K562 (cell line): ENCODE results near the gene MRPL30. TPM values are rescaled to one million over a fixed set of nuclear protein-coding genes. Genes with fewer than 3 reads are reported as not detected.
A peak's percentile ranks its signal among the peaks of the same experiment; 100 is the strongest.

Experiments used
- ATAC-seq: fragments of 200-7000 bp; cut with Tn5 transposase; 3 replicates; pipeline ENCODE4 v1.9.1; 2020; ENCODE audit warnings: moderate library complexity
- BruUV-seq: library from RNA; stranded (reverse); fragments of 400-500 nt; replicated peaks from 2 replicates; lab custom pipeline; 2021; lab: Mats Ljungman, UMichigan
- CTCF ChIA-PET: fragments of 300-600 bp; formaldehyde crosslinking; extraction: SDS; loops from one replicate; lab custom pipeline; 2021; ENCODE audit warnings: low intra/inter-chr PET ratio; lab: Yijun Ruan, JAX
- POLR2A ChIA-PET: fragments of 300-600, 350-650 bp; sonication (Branson Sonifier 250); formaldehyde crosslinking; extraction: SDS; loops from one replicate; lab custom pipeline; 2021; ENCODE audit warnings: antibody characterized with exemption, inconsistent platforms; lab: Yijun Ruan, JAX
- DNase-seq, 4 experiments: peaks; one replicate each; pipeline versions ENCODE4 v3.0.0 to v3.0.0-alpha.2; 2011 to 2018; ENCODE audit warnings: low spot score in 3 of 4, mixed read lengths in 3 of 4; ENCODE audit errors: extremely low read depth in 1 of 4
- FAIRE-seq: peaks from 2 replicates; lab custom pipeline; 2011; peaks lifted over from hg19 to GRCh38; lab: Jason Lieb, UNC
- H2AFZ ChIP-seq: 2 replicates; pipeline ENCODE4 v1.6.0; 2011; ENCODE audit warnings: low read depth, low read length, control low read depth, inconsistent platforms
- H3K27ac ChIP-seq: fragments of 200-600 bp; 3 replicates; pipeline ENCODE4 v1.8.0; 2011; ENCODE audit warnings: low read depth, mild to moderate bottlenecking, control low read depth, inconsistent platforms, low read length, moderate library complexity, mixed read lengths; ENCODE audit errors: extremely low read depth
- H3K27me3 ChIP-seq, 2 experiments: fragments of 300-600 bp in 1 of 2; 2 replicates in 1 of 2; 3 replicates in 1 of 2; pipeline versions ENCODE4 v1.6.0 to v1.8.0; 2011; ENCODE audit warnings: inconsistent platforms in 2 of 2, low read length in 2 of 2, mild to moderate bottlenecking in 1 of 2, mixed read lengths in 1 of 2, moderate library complexity in 1 of 2; ENCODE audit not compliant: control insufficient read depth in 2 of 2, insufficient read depth in 2 of 2
- H3K36me3 ChIP-seq: fragments of 300-600 bp; 3 replicates; pipeline ENCODE4 v1.8.0; 2011; ENCODE audit warnings: mild to moderate bottlenecking, low read length, inconsistent platforms; ENCODE audit not compliant: control insufficient read depth, insufficient read depth
- H3K4me1 ChIP-seq, 2 experiments: fragments of 200-600 bp in 1 of 2; replicated peaks in 1 of 2; 2 replicates in 1 of 2; 3 replicates in 1 of 2; pipeline versions ENCODE4 v1.5.1 to v1.8.0; 2011; ENCODE audit warnings: inconsistent platforms in 2 of 2, low read length in 2 of 2, mild to moderate bottlenecking in 1 of 2, mixed read lengths in 1 of 2, moderate library complexity in 1 of 2; ENCODE audit not compliant: control insufficient read depth in 2 of 2, insufficient read depth in 2 of 2
- H3K4me2 ChIP-seq: 2 replicates; pipeline ENCODE4 v1.6.1; 2011; ENCODE audit warnings: low read length, control low read depth, inconsistent platforms, mixed read lengths; ENCODE audit not compliant: insufficient read depth
- H3K4me3 ChIP-seq: fragments of 200-600 bp; sonication (generic), shearing (Covaris generic); 2 replicates; pipeline ENCODE4 v1.5.1; 2016; ENCODE audit warnings: control low read depth, inconsistent platforms
- H3K79me2 ChIP-seq: fragments of 200-600 bp; 3 replicates; pipeline ENCODE4 v1.8.0; 2011; ENCODE audit warnings: low read length, inconsistent platforms; ENCODE audit not compliant: control insufficient read depth, insufficient read depth
- H3K9ac ChIP-seq, 2 experiments: 2 replicates each; pipeline versions ENCODE4 v1.6.0 to v1.6.1; 2011; ENCODE audit warnings: low read depth in 2 of 2, low read length in 2 of 2, control low read depth in 1 of 2, inconsistent platforms in 1 of 2, mild to moderate bottlenecking in 1 of 2, mixed read lengths in 1 of 2; ENCODE audit not compliant: insufficient read depth in 1 of 2
- H3K9me1 ChIP-seq: one replicate; pipeline ENCODE4 v1.6.0; 2011; ENCODE audit warnings: inconsistent platforms, mild to moderate bottlenecking, low read length, moderate library complexity; ENCODE audit not compliant: control insufficient read depth, insufficient read depth
- H3K9me3 ChIP-seq: replicated peaks from 2 replicates; pipeline ENCODE4 v1.5.1; 2011; ENCODE audit warnings: low read depth, low read length, inconsistent platforms; ENCODE audit not compliant: control insufficient read depth, insufficient read depth
- H4K20me1 ChIP-seq: replicated peaks from 2 replicates; pipeline ENCODE4 v1.6.1; 2011; ENCODE audit warnings: low read length, inconsistent platforms, mixed read lengths; ENCODE audit not compliant: control insufficient read depth, insufficient read depth
- ARID1B ChIP-seq: fragments of 450-650 bp; IDR thresholded peaks from 2 replicates; pipeline ENCODE4 v1.6.1; 2016; ENCODE audit warnings: antibody characterized with exemption, mild to moderate bottlenecking, inconsistent platforms
- ARID3B ChIP-seq: fragments of 250-450 bp; sonication (Bioruptor Pico); IDR thresholded peaks from 2 replicates; pipeline ENCODE4 v1.4.0; 2020; ENCODE audit warnings: borderline replicate concordance
- C11orf30 ChIP-seq: fragments of 450-650 bp; IDR thresholded peaks from 2 replicates; pipeline ENCODE4 v1.6.1; 2016; ENCODE audit warnings: low read depth, mild to moderate bottlenecking
- CBFA2T3 ChIP-seq: fragments of 450-650 bp; IDR thresholded peaks from 2 replicates; pipeline ENCODE4 v1.6.1; 2017
- COPS2 ChIP-seq: fragments of 450-650 bp; conservative IDR thresholded peaks from 2 replicates; pipeline ENCODE4 v1.6.1; 2016; ENCODE audit warnings: mild to moderate bottlenecking, moderate library complexity
- MAFF ChIP-seq: IDR thresholded peaks from 2 replicates; pipeline ENCODE4 v1.6.1; 2012; ENCODE audit warnings: low read length, improper control_type of control experiment
- MAFG ChIP-seq: fragments of 450-650 bp; conservative IDR thresholded peaks from 2 replicates; pipeline ENCODE4 v1.6.1; 2016; ENCODE audit warnings: missing genetic modification characterization, missing compliant biosample characterization
- MEF2D ChIP-seq: conservative IDR thresholded peaks from 2 replicates; pipeline ENCODE4 v1.6.1; 2016; ENCODE audit warnings: low read depth, missing genetic modification characterization, missing compliant biosample characterization
- NFE2 ChIP-seq: IDR thresholded peaks from 2 replicates; pipeline ENCODE4 v1.6.1; 2014; ENCODE audit warnings: antibody characterized with exemption, low read depth
- NR1H2 ChIP-seq: sonication (generic); formaldehyde crosslinking; IDR thresholded peaks from 2 replicates; pipeline ENCODE4 v1.4.0; 2020; ENCODE audit warnings: mild to moderate bottlenecking, missing genetic modification reagents
- RBM25 ChIP-seq: fragments of 200-400 bp; formaldehyde crosslinking; IDR thresholded peaks from 2 replicates; pipeline ENCODE4 v1.6.1; 2018; ENCODE audit warnings: low read length, low read depth, moderate library complexity; ENCODE audit not compliant: severe bottlenecking
- SIX5 ChIP-seq, 2 experiments: IDR thresholded peaks; 2 replicates each; pipeline ENCODE4 v1.6.1; 2011; ENCODE audit warnings: low read length in 2 of 2, borderline replicate concordance in 1 of 2, low read depth in 1 of 2, mild to moderate bottlenecking in 1 of 2, moderate library complexity in 1 of 2; ENCODE audit not compliant: insufficient read depth in 1 of 2
- USF1 ChIP-seq: sonication (generic); formaldehyde crosslinking; IDR thresholded peaks from 2 replicates; pipeline ENCODE4 v1.9.0; 2022; ENCODE audit warnings: mild to moderate bottlenecking, missing genetic modification reagents
- VEZF1 ChIP-seq: fragments of 200-800 bp; sonication (Bioruptor generic); IDR thresholded peaks from 2 replicates; pipeline ENCODE4 v1.6.1; 2017; ENCODE audit warnings: missing genetic modification characterization, missing compliant biosample characterization
- ZFP91 ChIP-seq: sonication (generic); formaldehyde crosslinking; IDR thresholded peaks from 2 replicates; pipeline ENCODE4 v1.8.0; 2022; ENCODE audit warnings: mild to moderate bottlenecking, missing genetic modification reagents
- ZNF175 ChIP-seq: fragments of 200-800 bp; sonication (Bioruptor generic); IDR thresholded peaks from 2 replicates; pipeline ENCODE4 v1.6.1; 2016; ENCODE audit warnings: low read depth, mild to moderate bottlenecking, missing genetic modification characterization, missing compliant biosample characterization
- ZNF3 ChIP-seq: fragments of 250-450 bp; sonication (Bioruptor Pico); IDR thresholded peaks from 2 replicates; pipeline ENCODE4 v1.5.0; 2021; ENCODE audit warnings: mild to moderate bottlenecking, moderate library complexity
- ZNF316 ChIP-seq: fragments of 450-650 bp; IDR thresholded peaks from 2 replicates; pipeline ENCODE4 v1.6.1; 2016
- ZNF507 ChIP-seq: conservative IDR thresholded peaks from 2 replicates; pipeline ENCODE4 v1.6.1; 2017; ENCODE audit warnings: missing genetic modification characterization, missing compliant biosample characterization
- WGBS: fragments of 100-300 bp; shearing (Covaris generic); methylation state at CpG from one replicate; pipeline ENCODE4 v1.1.6; 2016; ENCODE audit warnings: low coverage, mixed read lengths; ENCODE audit not compliant: insufficient coverage; ENCODE audit errors: missing lambda C conversion rate; 5-methylcytosine and 5-hydroxymethylcytosine counted together
- in situ Hi-C: fragments of 300-500 bp; cut with MboI; formaldehyde crosslinking; loops from 4 replicates; pipeline ENCODE4 v1.15.0; 2018; ENCODE audit warnings: inconsistent platforms, mixed read lengths
- intact Hi-C: fragments of 100-400 bp; cut with micrococcal nuclease; formaldehyde crosslinking; loops from 2 replicates; pipeline ENCODE4 v1.14.2; 2022
- polyA plus RNA-seq, 8 experiments: library from polyadenylated mRNA; depleted of rRNA in 4 of 8; stranded (reverse) in 5 of 8; unstranded in 3 of 8; fragments of >200 nt; fragmentation: Nextera tagmentation in 2 of 8; fragmentation: Illumina TruSeq in 1 of 8; extraction: Ambion mirVana in 2 of 8; extraction: Trizol in 1 of 8; gene quantifications; 2 replicates each; pipeline versions ENCODE4 v1.2.1 to v1.2.3, GENCODE V29; 2011 to 2014; ENCODE audit warnings: inconsistent platforms in 1 of 8, missing spikeins in 1 of 8
- total RNA-seq, 7 experiments: library from RNA; depleted of rRNA in 6 of 7; stranded (reverse); fragments of >200 nt in 6 of 7; fragmentation: Illumina TruSeq in 2 of 7; extraction: Trizol in 2 of 7; gene quantifications; 2 replicates each; pipeline versions ENCODE4 v1.2.1 to v1.2.3, GENCODE V29; 2011 to 2021; ENCODE audit warnings: low replicate concordance in 1 of 7

Gene MRPL30
- total and polyA plus RNA-seq, 9 of the 15 experiments (the other 6 are each of a cell fraction or from before 2014, with no cell fraction given), result 63.3 to 130 (median 87.0) TPM

- H3K9me1 ChIP-seq, result no peaks in the 10 kb centered on the region
- no peaks in the 10 kb centered on the region for H3K36me3 ChIP-seq
- no TSS peak for BruUV-seq
- H3K4me2 ChIP-seq, result no peak overlapping the region
- ATAC-seq (peak; percentile 93), FAIRE-seq (peak; percentile 79), DNase-seq (peak in 3 of 4 experiments; percentile 14 to 51 (median 47))
- no peaks in the 10 kb centered on the region for H3K9me3 ChIP-seq
- WGBS, result 22% methylated on average over 6 of the region's 6 CpGs
- no peaks in the 10 kb centered on the region for H3K79me2 ChIP-seq
- ChIA-PET POLR2A (interaction anchor here (0.7 kb wide), 1 partner anchor 9 kb away, joined by 3 read pairs; no protein-coding TSS in a partner anchor), CTCF (no interaction called here)
- no peaks in the 10 kb centered on the region for H3K27me3 ChIP-seq
- no peak overlapping the region for H3K9ac ChIP-seq
- H2AFZ ChIP-seq, result no peak overlapping the region
- H4K20me1 ChIP-seq, result no peaks in the 10 kb centered on the region
- no peak overlapping the region for H3K4me3 ChIP-seq
- no peak overlapping the region for H3K27ac ChIP-seq
- intact Hi-C loops (no loop called here), in situ Hi-C loops (no loop called here)
- peaks cover 0 to 7% of the 10 kb centered on the region in 2 experiments; a peak in 2 of 5 replicates for H3K4me1 ChIP-seq
- TF ChIP-seq ZFP91 (CRISPR knock-in tag) (no peak), ARID3B (CRISPR knock-in tag) (no peak), C11orf30 (peak; percentile 57), MEF2D (tag) (no peak), ZNF507 (tag) (no peak), NFE2 (peak; percentile 77), USF1 (CRISPR knock-in tag) (no peak), RBM25 (no peak), ZNF175 (no peak), NR1H2 (CRISPR knock-in tag) (no peak), MAFF (0 out of 2 replicates have a peak, but pooled peaks have one; percentile 13), MAFG (tag) (peak; percentile 52), ZNF3 (CRISPR knock-in tag) (no peak), ZNF316 (peak; percentile 41; the same call in 1 of the 2 replicates), CBFA2T3 (0 out of 2 replicates have a peak, but pooled peaks have one; percentile 14), COPS2 (no peak), ARID1B (peak; percentile 39), SIX5 (IDR thresholded peaks at IDR 0.05; ENCODE audit: borderline replicate concordance in 1 of 2, insufficient read depth in 1 of 2, low read depth in 1 of 2, low read length in 2 of 2) (no peak), VEZF1 (peak; percentile 23; the same call in 1 of the 2 replicates)
Measured at GRCh38 chr2:99238599-99238998, 57.6 kb downstream of the MRPL30 start.
